GM10847 (cell line): ENCODE measurements around the gene IL19.

Experiments
- POLR2A ChIP-seq: IDR thresholded peaks from 2 replicates; pipeline ENCODE4 v1.6.1; 2011; ENCODE audit not compliant: insufficient read length; ENCODE audit errors: extremely low read depth

Gene IL19

GRCh38 chr1:206737729-206738201 lies 32.8 kb upstream of the IL19 start:
- no peak for TF ChIP-seq POLR2A

- TF ChIP-seq POLR2A, result no peak
Observed at GRCh38 chr1:206738370-206739366, 31.9 kb upstream of the IL19 start.

- TF ChIP-seq POLR2A, result no peak
Observed at GRCh38 chr1:206739411-206740076, 31.0 kb upstream of the IL19 start.

- TF ChIP-seq POLR2A, result no peak
Observed at GRCh38 chr1:206741142-206741701, 29.4 kb upstream of the IL19 start.

- no peak for TF ChIP-seq POLR2A
Observed at GRCh38 chr1:206742719-206743383, 27.7 kb upstream of the IL19 start.

- TF ChIP-seq POLR2A, result no peak
Observed at GRCh38 chr1:206744683-206745082, 25.9 kb upstream of the IL19 start.

- no peak for TF ChIP-seq POLR2A
Observed at GRCh38 chr1:206745301-206745700, 25.3 kb upstream of the IL19 start.

GRCh38 chr1:206748348-206749030 lies 22.1 kb upstream of the IL19 start:
- no peak for TF ChIP-seq POLR2A

- no peak for TF ChIP-seq POLR2A
Observed at GRCh38 chr1:206751891-206752290, 18.7 kb upstream of the IL19 start.

- no peak for TF ChIP-seq POLR2A
Observed at GRCh38 chr1:206752481-206752880, 18.1 kb upstream of the IL19 start.

GRCh38 chr1:206753141-206753540 lies 17.4 kb upstream of the IL19 start:
- TF ChIP-seq POLR2A, result no peak

GRCh38 chr1:206754011-206754410 lies 16.6 kb upstream of the IL19 start:
- no peak for TF ChIP-seq POLR2A

GRCh38 chr1:206757524-206758266 lies 12.9 kb upstream of the IL19 start:
- TF ChIP-seq POLR2A, result no peak

- TF ChIP-seq POLR2A, result no peak
Observed at GRCh38 chr1:206760590-206760989, 10.0 kb upstream of the IL19 start.

GRCh38 chr1:206761159-206761768 lies 9.3 kb upstream of the IL19 start:
- no peak for TF ChIP-seq POLR2A
